PC-9 (cell line): ENCODE results near the gene KDM4B. TPM values are rescaled to one million over a fixed set of nuclear protein-coding genes. Genes with fewer than 3 reads are reported as not detected.

Experiments used
- BruUV-seq: library from RNA; stranded (reverse); fragments of 400-500 nt; replicated peaks from 2 replicates; lab custom pipeline; 2021; lab: Mats Ljungman, UMichigan
- CTCF ChIA-PET: fragments of 300-600 bp; sonication (Branson Sonifier 250); formaldehyde crosslinking; loops from one replicate; lab custom pipeline; 2022; ENCODE audit warnings: antibody characterized with exemption; lab: Charles Lee
- POLR2A ChIA-PET: fragments of 300-600 bp; sonication (Branson Sonifier 250); formaldehyde crosslinking; loops from one replicate; lab custom pipeline; 2022; ENCODE audit warnings: antibody characterized with exemption; ENCODE audit not compliant: unreplicated experiment; lab: Charles Lee
- DNase-seq, 2 experiments: peaks; one replicate each; pipeline versions ENCODE4 v3.0.0 to v3.0.0-alpha.2; 2015 to 2022; ENCODE audit warnings: mixed read lengths in 1 of 2
- H2AFZ ChIP-seq: fragments of 200-600 bp; sonication (generic); 2 replicates; pipeline ENCODE4 v1.8.1; 2017; ENCODE audit warnings: antibody characterized with exemption
- H3F3A ChIP-seq: fragments of 200-600 bp; sonication (generic); 2 replicates; pipeline ENCODE4 v1.8.1; 2017; ENCODE audit warnings: antibody characterized with exemption, mild to moderate bottlenecking, low read depth; ENCODE audit not compliant: insufficient read depth
- H3K27ac ChIP-seq: fragments of 200-600 bp; sonication (generic); 2 replicates; pipeline ENCODE4 v1.6.1; 2016; ENCODE audit warnings: mixed run types
- H3K27me3 ChIP-seq: fragments of 200-600 bp; sonication (generic); 2 replicates; pipeline ENCODE4 v1.6.1; 2016; ENCODE audit warnings: low read depth, mixed run types; ENCODE audit not compliant: insufficient read depth
- H3K36me3 ChIP-seq: fragments of 200-600 bp; sonication (generic); 2 replicates; pipeline ENCODE4 v1.6.1; 2016; ENCODE audit warnings: low read depth, mixed run types
- H3K4me1 ChIP-seq: fragments of 200-600 bp; sonication (generic); replicated peaks from 2 replicates; pipeline ENCODE4 v1.6.1; 2016; ENCODE audit warnings: mixed run types; ENCODE audit not compliant: insufficient read depth
- H3K4me2 ChIP-seq: fragments of 200-600 bp; sonication (generic); 2 replicates; pipeline ENCODE4 v1.6.1; 2017; ENCODE audit warnings: mixed run types
- H3K4me3 ChIP-seq: fragments of 200-600 bp; sonication (generic); 2 replicates; pipeline ENCODE4 v1.6.1; 2016; ENCODE audit warnings: mixed run types
- H3K79me2 ChIP-seq: fragments of 200-600 bp; sonication (generic); 2 replicates; pipeline ENCODE4 v1.6.1; 2017; ENCODE audit warnings: low read depth, mixed run types
- H3K9me2 ChIP-seq: fragments of 200-600 bp; sonication (generic); 2 replicates; pipeline ENCODE4 v1.8.1; 2017; ENCODE audit warnings: mild to moderate bottlenecking; ENCODE audit not compliant: insufficient read depth
- H3K9me3 ChIP-seq: fragments of 200-600 bp; sonication (generic); 2 replicates; pipeline ENCODE4 v1.8.1; 2016; ENCODE audit warnings: low read depth; ENCODE audit not compliant: insufficient read depth
- H4K20me1 ChIP-seq: fragments of 200-600 bp; sonication (generic); 2 replicates; pipeline ENCODE4 v1.8.1; 2017; ENCODE audit not compliant: insufficient read depth
- CTCF ChIP-seq: fragments of 200-600 bp; sonication (generic); conservative IDR thresholded peaks from 2 replicates; pipeline ENCODE4 v1.6.1; 2017; ENCODE audit warnings: mixed run types, antibody characterized with exemption, mild to moderate bottlenecking, moderate library complexity
- EZH2 ChIP-seq: fragments of 200-600 bp; sonication (generic); IDR thresholded peaks from 2 replicates; pipeline ENCODE4 v1.8.0; 2017; ENCODE audit warnings: antibody characterized with exemption, low read depth
- intact Hi-C: fragments of 100-400 bp; cut with micrococcal nuclease; formaldehyde crosslinking; loops from one replicate; pipeline ENCODE4 v1.10.0; 2022; ENCODE audit not compliant: unreplicated experiment
- total RNA-seq: library from RNA; stranded (reverse); gene quantifications from 2 replicates; pipeline ENCODE4 v1.2.3, GENCODE V29; 2021

KDM4B gene
- total RNA-seq, 1 experiment from 2014 or later: 19.5 TPM

- no TSS peak for BruUV-seq
- Histone ChIP-seq H3K27me3 (no peaks in the 10 kb centered on the region), H3K4me2 (no peak overlapping the region), H3K4me1 (no peaks in the 10 kb centered on the region), H3K4me3 (no peak overlapping the region), H3F3A (no peaks in the 10 kb centered on the region), H3K9me3 (no peaks in the 10 kb centered on the region), H4K20me1 (no peaks in the 10 kb centered on the region), H2AFZ (no peak overlapping the region), H3K79me2 (no peaks in the 10 kb centered on the region), H3K9me2 (no peaks in the 10 kb centered on the region), H3K27ac (no peak overlapping the region), H3K36me3 (no peaks in the 10 kb centered on the region)
- DNase-seq: no peak
- no peak for TF ChIP-seq EZH2
- CTCF ChIA-PET: no interaction called here
- POLR2A ChIA-PET: interaction anchor here (0.6 kb wide), 1 partner anchor 134 kb away, joined by 3 read pairs; no protein-coding TSS in a partner anchor
- intact Hi-C loops: no loop called here
Observed at GRCh38 chr19:5086725-5087439, 118.0 kb downstream of the KDM4B start.

- no peak overlapping the region for H2AFZ ChIP-seq
- H3K27ac ChIP-seq: no peak overlapping the region
- H3K27me3 ChIP-seq: no peaks in the 10 kb centered on the region
- no peak for TF ChIP-seq CTCF
- no peak for TF ChIP-seq EZH2
- no peaks in the 10 kb centered on the region for H4K20me1 ChIP-seq
- no peak overlapping the region for H3K4me2 ChIP-seq
- ChIA-PET CTCF (no interaction called here), POLR2A (no interaction called here)
- no peaks in the 10 kb centered on the region for H3K4me1 ChIP-seq
- no peaks in the 10 kb centered on the region for H3K9me2 ChIP-seq
- H3K4me3 ChIP-seq: no peak overlapping the region
- H3K36me3 ChIP-seq: no peaks in the 10 kb centered on the region
- no peaks in the 10 kb centered on the region for H3F3A ChIP-seq
- no peaks in the 10 kb centered on the region for H3K79me2 ChIP-seq
- no peak for DNase-seq
- H3K9me3 ChIP-seq: no peaks in the 10 kb centered on the region
- intact Hi-C loops: no loop called here
- BruUV-seq: no TSS peak
Observed at GRCh38 chr19:5089283-5089682, 120.4 kb downstream of the KDM4B start.

- Histone ChIP-seq H4K20me1 (no peaks in the 10 kb centered on the region), H3K36me3 (no peaks in the 10 kb centered on the region), H3K9me3 (no peaks in the 10 kb centered on the region), H3K4me1 (no peaks in the 10 kb centered on the region), H3K27ac (no peak overlapping the region), H3K4me3 (no peak overlapping the region), H3K4me2 (no peak overlapping the region), H3F3A (no peaks in the 10 kb centered on the region), H3K79me2 (no peaks in the 10 kb centered on the region), H2AFZ (no peak overlapping the region), H3K9me2 (no peaks in the 10 kb centered on the region), H3K27me3 (no peaks in the 10 kb centered on the region)
- CTCF ChIA-PET: no interaction called here
- no TSS peak for BruUV-seq
- no peak for DNase-seq
- TF ChIP-seq EZH2 (no peak), CTCF (no peak)
- POLR2A ChIA-PET: no interaction called here
- intact Hi-C loops: no loop called here
Observed at GRCh38 chr19:5090465-5091017, 121.6 kb downstream of the KDM4B start.
